ENCODE data around the gene FXYD3.
"Not testable (repeated sequence)": the region's sequence is repeated elsewhere in the genome, so short reads cannot be mapped to it uniquely, and the experiment has no call there.

Gene FXYD3

DNA sequence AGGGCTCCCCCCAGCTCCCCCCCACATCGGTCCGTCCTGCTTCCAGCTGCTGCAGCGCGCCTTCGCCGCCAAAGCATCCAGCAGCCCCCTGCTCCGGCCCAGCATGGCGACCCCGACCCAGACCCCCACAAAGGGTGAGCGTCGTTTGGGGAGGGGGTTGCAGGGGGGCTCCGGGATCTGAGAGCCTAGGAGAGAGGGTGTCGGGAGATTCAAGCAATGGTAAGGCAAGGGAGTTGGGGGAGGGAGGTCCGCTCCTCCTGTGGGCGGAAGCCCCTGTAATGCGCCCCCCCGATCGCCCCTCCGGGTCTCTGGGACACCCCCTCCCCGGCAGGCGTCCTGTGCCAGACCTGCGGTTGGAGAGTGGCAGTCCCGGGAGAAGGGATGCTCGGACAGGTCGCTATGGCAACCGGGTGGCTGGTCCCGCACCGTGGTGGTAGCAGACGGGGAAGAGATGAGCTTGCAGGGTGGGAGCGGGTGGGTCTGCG, 27.6 kb downstream of the FXYD3 start, which contains the start of gene FXYD7:
FXYD7 (plus strand) TSS at position 25 of the 485 bp plus-strand sequence; CDS start at position 104, 79 bp downstream.
- DNase-seq: no peak

DNA sequence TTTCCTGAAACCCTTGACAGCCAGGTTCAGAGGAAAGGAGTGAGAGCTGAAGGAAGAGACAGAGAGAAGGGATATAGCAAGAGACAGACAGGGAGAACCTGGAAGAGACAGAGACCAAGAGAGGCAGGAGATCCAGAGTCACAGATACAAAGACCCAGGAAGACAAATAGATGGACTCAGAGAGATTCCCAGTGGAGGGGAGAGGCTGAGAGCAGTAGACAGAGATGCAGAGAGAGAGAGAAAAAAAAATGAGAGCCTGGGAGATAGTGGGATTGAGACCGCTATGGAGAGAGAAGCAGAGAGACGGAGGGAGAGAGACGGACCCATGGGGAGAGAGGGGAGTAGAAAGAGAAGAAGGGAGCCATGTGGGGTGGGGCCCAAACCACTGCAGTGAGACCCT, 28.2 kb downstream of the FXYD3 start:
- DNase-seq: no peak

DNA sequence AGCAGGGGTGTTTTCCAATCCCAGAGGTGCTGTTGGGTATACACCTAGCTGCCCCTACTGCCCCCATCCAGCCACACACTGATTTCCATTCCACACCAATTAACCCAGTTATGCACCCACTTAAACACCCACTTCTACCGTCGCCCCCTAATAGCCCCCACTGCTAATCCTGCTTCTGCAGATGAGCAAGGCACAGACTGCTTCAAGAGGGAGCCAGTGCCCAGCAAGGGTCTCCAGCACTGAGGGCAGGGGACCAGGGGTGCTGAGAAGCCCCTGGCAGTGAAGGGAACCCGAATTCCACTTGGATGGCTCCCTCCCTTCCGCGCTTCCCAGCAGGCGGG, 28.6 kb downstream of the FXYD3 start:
- no peak for DNase-seq

DNA sequence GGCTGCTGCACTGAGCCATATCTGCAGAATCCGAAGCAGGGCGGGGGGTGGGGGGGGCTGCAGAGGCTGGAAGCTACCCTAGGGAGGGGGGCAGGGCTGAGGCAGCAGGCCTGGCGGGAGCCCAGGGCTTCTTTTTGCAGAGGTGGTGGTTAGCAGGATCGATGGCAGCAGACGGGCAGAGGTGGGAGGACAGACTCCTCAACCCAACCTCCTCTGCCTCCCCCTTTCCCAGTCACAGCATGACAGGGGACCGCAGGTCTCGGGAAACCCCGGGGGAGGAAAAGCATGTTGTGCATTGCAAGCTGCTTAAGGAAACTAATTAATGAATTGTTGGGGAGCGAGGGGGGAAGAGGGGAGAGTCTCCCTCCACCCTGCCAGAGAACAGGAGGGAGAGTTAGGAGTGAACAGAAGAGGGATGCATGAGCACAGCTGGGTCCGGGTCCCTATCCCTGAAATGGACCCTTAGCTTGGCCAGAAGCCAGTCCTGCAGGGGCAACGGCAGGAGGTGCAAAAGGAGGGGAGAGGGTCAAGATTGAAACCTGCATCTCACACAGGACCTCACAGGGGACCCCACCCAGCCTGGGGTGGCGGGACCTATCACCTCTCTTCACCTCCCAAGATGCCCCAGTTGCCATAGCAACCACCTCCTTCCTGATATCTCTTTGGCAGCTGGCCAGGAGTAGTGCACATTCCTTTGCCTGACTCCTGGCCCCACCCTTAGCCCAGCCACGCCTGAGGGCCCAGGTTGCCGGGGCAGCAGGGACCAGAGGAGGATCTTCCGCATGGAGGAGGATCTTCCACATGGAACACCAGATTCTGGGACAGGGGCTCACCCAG, 29.2 kb downstream of the FXYD3 start:
- no peak for DNase-seq

DNA sequence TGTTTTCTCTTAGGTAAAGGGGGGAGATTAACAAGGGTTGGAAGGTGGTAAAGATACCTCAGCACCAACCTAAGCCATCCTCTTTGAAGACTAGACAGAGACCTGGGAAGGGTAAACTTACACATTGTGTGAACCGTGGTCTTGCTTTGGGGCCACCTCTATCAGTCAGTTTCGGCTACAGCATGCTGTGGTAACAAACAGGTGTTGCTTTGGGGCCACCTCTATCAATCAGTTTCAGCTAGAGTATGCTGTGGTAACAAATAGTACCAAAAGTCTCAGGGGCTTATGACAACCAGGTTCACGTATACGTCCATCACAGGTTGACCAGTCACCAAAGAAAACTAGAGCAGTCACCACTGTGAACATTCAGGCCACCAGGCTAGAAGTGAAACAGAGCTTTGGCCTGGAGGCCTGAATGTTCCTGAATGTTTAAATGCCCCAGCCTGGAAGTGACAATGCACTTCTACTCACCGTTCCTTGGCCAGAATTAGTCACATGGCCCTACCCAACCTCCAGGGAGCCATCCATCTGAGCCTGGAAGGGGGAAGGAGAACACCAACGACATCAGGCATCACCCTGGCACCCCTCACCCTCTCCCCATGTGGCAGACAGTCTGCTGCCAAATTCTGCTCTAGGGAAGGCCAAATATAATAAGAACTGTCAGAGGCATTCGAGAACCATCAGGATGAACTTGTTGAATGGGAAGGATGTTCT, 31.3 kb downstream of the FXYD3 start:
- DNase-seq: no peak

DNA sequence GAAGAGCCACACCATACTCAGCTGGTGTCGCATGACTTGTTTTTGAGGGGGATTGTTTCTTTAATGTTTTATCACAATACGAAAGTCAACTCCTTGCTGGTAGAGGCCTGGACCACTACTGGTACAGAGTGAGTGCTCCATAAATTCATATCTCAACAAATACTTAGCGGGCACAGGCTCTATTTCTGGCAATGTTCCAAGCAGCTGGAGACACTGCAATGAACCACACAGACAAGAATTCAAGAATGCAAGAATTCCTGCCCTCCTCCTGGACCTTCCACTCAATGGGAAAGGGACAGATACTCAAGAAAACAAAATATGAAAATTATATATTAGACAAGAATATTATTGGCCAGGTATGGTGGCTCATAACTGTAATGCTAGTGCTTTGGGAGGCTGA, 33.8 kb downstream of the FXYD3 start:
- no peak for DNase-seq

DNA sequence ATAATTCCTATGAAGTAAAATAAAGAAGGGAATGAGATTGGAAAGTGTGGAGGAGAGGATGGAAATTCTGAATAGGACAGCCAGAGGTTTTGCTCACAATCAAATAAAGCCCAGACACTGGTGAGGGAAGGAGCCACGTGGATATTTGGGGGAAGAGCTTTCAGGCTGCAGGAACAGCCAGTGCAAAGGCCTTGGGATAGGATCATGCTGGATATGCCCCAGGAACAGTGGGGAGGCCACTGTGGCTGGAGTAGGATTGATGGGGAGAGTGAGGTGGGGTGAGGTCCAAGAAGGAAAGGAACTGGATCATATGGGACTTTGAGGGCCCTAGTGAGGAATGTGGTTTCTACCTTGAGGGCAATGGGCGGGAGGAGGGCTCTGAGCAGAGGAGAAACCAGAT, 34.8 kb downstream of the FXYD3 start:
- DNase-seq: no peak

DNA sequence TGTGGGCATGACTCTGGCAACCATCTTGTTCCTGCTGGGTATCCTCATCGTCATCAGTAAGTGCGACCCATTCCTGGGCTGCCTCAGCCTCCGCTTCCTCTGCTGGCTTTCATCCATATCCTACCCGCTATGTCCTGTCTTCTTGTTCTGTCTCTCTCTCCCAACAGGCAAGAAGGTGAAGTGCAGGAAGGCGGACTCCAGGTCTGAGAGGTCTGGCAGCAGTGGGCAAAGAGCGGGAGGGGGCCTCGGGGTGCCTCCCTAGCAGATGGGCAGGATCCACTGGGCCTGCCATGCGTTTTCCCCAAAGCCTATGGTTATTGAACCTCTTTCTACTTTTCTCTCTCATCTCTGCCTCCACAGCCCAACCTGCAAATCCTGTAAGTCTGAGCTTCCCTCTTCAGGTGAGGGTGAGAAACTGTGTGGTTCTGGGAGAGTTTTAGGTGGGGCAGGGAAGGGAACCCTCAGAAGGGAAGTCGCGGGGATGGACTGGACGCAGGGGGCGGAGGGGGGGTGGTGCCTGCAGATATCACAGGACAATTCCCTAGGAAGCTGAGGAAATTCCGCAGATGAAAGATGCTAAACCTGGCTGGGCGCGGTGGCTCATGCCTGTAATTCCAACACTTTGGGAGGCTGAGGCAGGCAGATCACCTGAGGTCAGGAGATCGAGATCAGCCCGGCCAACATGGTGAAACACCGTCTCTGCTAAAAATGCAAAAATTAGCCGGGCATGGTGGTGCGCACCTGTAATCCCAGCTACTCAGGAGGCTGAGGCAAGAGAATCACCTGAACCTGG, 35.8 kb downstream of the FXYD3 start:
- no peak for DNase-seq

DNA sequence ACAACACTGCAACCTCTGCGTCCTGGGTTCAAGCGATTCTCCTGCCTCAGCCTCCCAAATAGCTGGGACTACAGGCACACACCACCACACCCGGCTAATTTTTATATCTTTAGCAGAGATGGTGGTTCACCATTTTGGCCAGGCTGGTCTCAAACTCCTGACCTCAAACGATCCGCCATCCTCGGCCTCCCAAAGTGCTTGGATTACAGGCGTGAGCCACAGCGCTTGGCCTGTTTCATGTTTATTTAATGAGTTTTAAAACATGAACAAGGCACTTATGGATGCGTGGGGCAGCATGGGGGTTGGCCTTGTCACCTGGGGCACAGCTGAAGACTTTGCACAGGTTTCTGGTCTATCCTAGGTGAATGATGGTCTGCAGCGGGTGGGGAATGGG, 37.5 kb downstream of the FXYD3 start:
- DNase-seq: not testable (repeated sequence)

DNA sequence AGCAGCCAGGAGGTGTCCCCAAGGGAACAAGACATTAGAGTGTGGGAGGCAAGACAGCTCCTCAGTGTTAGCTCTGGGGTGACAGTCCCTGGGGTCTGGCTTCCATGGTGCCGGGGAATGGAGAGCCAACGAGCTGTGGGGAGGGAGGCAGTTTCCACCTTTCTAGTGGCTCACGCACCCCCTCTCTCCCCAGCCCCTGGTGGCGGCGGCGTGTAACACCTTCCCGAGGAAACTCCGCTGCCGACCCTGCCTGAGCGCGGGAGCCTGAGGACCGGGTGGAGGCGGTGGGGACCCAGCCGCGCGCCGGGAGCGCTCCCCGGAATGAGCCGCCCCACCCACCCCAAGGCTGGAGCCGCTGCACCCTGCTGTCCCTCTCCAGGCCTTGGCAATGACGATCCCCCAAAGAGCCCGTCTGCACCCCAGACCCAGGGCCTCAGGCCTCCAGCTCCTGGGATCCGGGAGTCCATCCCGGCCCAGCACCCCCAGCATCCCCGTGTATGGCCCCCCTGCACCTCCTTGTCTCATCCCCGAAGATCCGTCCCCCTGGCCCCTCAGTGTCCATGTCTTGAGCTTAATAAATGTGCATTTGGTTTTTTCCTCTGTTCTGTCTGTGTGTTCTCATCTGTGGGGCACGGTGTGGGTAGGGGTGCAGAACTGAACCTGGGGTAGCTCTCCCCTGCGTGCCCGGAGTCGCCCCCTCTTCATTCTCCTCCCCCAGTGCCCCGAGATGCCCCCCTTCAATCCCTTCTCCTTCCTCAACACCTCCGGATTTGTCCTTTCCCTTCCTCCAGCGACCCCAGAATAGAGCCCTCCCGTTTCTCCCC, 38.3 kb downstream of the FXYD3 start:
- peak; percentile 62 for DNase-seq

DNA sequence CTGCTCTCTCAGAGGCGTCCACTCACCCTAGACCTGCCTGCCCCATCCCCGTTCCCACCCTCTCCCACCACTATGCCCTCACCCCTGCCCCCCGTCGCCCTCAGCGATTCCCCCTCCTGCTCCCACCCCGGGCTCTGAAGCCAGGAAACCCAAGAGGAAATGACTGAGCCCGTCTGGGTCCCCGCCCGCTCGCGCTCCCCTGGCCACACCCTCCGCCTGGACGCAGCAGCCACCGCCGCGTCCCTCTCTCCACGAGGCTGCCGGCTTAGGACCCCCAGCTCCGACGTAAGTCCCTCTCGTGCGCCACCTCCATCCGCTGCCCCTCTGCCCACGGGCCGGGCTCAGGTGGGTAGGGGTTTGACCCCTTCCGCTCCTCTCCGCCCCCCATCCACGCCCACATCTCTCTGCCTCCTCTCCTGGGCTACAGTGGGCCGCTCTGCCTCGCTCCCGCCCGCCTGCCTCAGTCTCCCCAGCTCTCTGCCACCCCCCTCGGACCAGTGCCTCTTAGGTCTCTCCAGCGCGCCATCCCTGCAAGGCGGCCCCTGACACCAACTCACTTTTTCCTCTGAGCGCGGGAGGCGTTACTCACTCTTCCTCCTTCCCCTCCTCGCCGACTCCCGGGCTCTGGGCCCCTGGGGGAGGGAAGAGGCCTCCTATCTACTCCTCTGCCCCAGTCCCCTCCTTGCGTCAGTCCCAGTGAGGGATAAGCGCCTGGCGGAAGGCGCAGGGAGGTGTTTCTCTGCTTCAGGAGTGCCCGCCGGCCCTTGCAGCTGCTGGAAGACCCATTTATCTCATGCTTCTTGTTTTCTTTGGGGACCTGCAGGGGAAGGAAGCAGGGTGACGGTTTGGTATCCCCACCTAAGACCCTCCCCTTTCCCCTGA, 39.1 kb downstream of the FXYD3 start, which contains the start of gene FXYD5:
FXYD5 (plus strand) TSS at position 211 of the 882 bp plus-strand sequence. CDS start 816 bp downstream, outside the sequence.
- peak; percentile 63 for DNase-seq

DNA sequence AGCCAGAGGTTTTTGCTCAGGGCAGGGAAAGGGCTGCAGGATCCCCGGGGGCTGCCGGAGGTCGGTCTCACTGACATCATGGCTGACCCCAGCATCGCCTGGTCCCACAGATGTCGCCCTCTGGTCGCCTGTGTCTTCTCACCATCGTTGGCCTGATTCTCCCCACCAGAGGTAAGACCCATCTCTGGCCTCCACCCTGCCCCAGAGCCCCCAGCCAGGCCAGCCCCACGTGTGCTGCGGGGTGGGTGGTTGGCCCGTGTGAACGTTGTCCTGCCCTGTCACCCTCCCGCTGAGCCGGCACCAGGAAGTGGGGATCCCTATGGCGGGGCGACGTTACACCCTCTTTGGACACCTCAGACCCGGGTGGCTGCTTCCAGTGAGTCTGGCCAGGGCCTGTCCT, 39.8 kb downstream of the FXYD3 start:
- no peak for DNase-seq

DNA sequence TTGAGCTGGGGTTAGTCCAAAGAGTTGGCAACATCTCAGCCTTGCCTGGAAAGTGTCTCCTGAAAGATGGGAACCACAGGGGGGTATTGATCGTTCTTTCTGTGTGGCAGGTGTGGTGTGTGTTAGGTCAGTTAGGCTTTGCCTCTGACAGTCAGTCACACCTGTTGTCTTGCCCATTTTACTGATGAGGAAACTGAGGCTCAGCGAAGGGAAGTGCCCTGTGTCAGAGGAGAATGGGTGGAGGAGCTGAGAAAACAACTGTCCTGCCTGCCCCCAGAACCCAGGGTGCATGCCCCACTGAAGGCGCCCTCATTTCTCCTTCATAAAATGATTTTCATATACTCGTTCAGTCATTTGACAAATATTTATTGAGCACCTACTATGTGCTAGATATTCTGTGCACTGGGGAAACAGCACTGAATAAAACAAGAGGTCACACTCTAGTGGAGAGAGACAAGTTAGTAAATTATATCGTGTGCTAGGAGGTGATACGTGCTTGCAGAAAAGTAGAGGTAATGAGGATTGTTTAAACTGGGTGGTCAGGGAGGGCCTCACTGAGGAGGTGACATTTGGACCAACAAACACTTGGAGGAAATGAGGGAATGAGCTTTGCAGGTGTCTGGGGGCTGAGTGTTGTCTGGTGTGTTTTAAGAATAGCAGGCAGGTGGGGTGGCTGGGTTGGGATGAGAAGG, 40.5 kb downstream of the FXYD3 start:
- no peak for DNase-seq

DNA sequence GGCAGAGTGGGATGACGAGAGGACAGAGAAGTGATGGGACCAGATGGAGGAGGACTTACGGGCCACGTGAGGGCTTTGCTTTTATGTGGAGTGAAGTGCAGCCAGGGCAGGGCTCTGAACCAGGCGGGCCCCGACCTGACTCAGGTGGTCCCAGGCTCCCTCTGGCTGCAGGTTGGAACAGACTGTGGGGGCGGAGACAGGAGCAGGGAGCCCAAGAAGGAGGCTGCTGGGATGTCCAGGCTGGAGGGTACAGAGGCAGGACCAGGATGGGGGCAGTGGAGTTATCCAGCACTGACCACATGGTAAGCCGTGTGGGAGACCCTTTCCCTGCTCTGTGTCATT, 41.0 kb downstream of the FXYD3 start:
- no peak for DNase-seq

DNA sequence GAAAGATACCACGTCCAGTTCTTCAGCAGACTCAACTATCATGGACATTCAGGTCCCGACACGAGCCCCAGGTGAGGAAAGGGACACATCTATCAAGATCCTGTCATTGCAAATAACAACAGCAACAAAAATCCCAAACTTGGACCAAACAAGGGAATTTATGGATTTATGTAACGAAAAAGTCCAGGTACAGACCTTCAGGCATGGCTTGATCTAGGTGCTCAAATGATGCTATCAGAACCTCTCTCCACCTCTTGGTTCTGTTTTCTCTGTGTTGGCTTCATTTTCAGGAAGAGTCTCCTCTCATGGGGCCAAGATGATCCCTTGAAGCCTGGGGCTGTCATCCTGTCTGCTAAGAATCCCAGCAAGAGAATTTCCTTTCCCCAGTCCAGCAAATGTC, 41.8 kb downstream of the FXYD3 start:
- no peak for DNase-seq

DNA sequence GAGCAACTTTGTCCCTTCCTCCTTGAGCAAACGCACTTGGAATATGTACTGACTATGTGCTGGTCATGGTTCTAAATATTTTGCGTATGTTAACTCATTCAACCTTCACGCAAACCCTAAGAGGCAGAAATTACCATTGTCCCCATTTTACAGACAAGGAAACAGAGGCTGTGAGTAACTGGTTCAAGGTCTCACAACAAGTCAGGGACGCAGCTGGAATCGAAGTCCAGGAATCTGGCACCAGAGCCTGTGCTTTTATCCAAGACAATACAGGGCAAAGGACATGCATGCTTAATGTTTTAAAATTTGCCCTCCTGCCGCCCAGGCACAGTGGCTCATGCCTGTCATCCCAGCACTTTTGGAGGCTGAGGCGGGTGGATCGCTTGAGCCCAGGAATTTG, 44.0 kb downstream of the FXYD3 start:
- no peak for DNase-seq

DNA sequence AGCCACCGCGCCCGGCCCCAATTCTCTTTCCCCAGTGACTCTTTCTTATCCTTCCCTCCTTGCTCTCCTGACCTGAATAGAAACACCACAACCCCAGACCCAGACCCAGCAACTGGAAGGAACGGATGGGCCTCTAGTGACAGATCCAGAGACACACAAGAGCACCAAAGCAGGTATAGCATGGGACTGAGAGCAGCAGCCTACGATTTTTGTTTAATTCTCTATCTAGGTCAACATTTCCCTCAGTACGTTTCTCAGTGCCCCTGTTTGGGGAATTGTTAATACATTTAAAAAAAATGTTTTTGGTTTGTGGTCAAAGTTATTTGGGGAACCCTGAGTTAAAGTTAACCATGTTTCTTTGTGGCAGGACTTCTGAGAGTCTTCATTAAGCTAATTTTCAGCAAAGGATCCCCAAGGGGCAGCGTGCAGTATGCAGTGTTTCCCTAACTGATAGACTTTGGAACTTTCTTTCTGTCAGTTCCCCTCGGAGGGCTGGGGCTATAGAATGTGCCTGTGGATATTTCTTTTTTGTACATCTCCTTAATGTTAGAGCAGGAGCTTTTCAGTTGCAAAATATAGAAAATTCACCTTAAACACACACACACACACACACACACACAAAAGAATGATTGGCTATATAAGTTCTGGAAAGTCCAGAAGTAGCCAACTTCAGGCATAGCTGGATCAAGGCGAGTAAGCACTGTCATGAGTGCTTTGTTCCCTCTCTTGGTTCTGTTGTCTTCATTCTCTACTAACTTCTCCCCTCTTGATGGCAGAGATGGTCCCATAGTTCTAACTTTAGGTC, 45.2 kb downstream of the FXYD3 start:
- no peak for DNase-seq

DNA sequence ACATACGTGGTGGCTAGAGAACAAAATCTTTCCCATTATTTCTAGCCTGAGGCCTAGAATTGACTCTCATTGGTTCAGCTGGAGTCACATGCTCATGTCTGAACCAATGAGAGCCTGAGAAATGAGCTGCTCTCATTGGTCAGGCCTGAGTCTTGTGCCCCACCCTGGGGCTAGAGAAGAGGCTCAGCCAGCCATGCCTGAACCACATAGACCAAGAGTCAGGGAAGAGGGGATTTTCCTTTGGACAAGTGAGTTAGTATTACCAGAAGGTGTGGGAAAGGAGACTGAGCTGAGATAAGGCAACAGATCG, 45.8 kb downstream of the FXYD3 start:
- no peak for DNase-seq

DNA sequence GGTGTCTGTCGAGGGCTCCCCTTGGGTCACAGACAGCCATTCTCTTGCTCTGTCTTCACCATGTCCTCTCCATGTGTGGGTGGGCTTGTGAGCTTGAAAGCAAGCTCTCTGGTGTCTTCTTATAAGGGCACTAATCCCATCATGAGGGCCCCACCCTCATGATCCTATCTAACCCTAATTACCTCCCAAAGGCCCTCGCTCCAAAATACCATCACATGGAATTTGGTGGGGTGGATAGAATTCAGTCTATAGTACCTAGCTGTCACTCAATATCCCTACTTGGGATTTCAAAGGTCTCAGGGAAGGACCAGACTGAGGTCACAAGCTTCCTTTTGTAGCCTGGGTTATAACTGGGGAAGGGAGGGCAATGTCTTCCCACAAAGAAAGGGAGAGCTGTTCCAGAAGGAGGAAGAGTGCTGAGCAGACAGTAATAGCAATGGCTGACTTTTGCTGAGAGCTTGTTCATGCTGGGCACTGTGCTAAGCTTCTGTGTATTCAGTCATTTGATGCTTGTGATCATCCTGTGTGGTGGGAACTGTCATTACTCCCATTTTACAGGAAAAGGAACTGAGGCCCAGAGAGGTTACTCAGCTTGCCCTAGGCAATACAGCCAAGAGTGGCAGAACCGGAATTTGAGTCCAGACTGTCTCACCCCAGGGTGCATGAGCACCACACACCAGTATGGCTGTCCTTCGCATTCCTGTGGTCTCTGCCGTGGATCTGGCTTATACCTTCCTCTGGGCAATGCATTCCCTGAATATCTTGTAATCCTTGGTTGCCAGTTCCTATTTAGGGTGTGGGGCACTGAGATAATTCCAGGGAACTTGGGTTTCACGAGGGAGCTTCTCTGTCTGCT, 47.1 kb downstream of the FXYD3 start:
- DNase-seq: no peak
